ENCODE results near the gene ATRAID. TPM values are rescaled to one million over a fixed set of nuclear protein-coding genes. Genes with fewer than 3 reads are reported as not detected.

ATRAID gene
- total RNA-seq, 4 donors from 2014 or later: 114 to 197 (median 157) TPM

GRCh38 chr2:27216416-27217137, 4.7 kb downstream of the ATRAID start:
- ATAC-seq (ENCODE audit: low FRiP score) (no peak), DNase-seq (ENCODE audit: low spot score) (no peak)
- TF ChIP-seq, protein P1, sequence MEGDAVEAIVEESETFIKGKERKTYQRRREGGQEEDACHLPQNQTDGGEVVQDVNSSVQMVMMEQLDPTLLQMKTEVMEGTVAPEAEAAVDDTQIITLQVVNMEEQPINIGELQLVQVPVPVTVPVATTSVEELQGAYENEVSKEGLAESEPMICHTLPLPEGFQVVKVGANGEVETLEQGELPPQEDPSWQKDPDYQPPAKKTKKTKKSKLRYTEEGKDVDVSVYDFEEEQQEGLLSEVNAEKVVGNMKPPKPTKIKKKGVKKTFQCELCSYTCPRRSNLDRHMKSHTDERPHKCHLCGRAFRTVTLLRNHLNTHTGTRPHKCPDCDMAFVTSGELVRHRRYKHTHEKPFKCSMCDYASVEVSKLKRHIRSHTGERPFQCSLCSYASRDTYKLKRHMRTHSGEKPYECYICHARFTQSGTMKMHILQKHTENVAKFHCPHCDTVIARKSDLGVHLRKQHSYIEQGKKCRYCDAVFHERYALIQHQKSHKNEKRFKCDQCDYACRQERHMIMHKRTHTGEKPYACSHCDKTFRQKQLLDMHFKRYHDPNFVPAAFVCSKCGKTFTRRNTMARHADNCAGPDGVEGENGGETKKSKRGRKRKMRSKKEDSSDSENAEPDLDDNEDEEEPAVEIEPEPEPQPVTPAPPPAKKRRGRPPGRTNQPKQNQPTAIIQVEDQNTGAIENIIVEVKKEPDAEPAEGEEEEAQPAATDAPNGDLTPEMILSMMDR (IDR thresholded peaks at IDR 0.05): no peak

DNA sequence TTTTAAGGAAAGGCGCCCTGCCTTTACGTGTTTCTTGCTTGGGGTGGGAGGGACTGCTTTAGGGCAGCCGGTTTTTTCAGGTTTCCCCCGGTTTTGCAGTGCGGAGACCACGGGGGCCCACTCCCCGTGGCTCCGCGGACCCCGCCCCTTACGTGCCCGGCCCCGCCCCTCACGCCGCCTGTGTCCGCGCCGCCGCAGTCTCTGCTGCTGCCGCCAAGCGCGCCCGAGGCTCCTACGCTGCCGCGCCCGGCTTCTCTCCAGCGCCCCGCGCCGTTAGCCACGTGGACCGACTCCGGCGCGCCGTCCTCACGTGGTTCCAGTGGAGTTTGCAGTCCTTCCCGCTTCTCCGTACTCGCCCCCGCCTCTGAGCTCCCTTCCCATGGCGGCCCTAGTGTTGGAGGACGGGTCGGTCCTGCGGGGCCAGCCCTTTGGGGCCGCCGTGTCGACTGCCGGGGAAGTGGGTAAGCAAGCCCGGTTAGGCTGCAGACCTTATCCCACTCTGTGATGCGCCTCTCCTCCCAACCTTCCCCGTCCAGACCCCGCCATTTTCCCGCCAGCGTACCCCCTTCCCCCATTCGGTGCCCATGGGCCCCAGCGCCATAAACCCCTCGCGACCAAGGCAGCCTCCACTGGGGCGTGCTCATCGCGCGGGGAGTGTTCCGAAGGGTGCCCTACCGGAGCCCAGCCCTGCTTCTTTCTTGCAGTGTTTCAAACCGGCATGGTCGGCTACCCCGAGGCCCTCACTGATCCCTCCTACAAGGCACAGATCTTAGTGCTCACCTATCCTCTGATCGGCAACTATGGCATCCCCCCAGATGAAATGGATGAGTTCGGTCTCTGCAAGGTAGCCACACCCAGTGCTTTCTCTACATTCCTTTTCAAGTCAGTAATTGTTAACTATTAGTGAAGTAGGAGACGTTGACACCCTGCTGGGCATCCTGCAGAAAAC, 5.6 kb downstream of the ATRAID start, which contains the start of gene CAD:
Gene CAD (plus strand): TSS at position 197 of the 949 bp plus-strand sequence. CDS start 183 bp downstream, at position 380.
- peak; percentile 71 for DNase-seq (ENCODE audit: low spot score)
- TF ChIP-seq, protein P1 (IDR thresholded peaks at IDR 0.05): no peak
- peak; percentile 96 for ATAC-seq (ENCODE audit: low FRiP score)

GRCh38 chr2:27218614-27219013, 6.8 kb downstream of the ATRAID start:
- TF ChIP-seq, protein P1 (IDR thresholded peaks at IDR 0.05): no peak
- ATAC-seq (ENCODE audit: low FRiP score): no peak
- DNase-seq (ENCODE audit: low spot score): no peak

DNA sequence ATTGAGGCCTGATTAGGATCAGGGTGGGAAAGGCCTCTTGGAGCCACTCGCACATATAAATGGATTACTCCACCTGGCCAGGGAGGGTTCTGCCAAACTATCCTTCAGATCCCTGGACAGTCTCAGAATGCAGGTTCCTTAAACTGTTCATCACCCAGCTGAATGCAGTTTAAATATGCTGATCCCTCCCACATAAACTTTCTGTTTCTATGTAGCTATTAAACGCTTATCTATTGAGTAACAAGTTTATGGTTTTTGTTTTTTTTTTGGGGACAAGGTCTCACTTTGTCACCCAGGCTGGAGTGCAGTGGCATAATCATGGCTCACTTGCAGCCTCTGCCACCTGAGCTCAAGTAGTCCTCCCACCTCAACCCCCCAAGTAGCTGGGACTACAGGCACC, 7.2 kb downstream of the ATRAID start:
- TF ChIP-seq, protein P1 (IDR thresholded peaks at IDR 0.05): no peak
- ATAC-seq (ENCODE audit: low FRiP score) (no peak), DNase-seq (ENCODE audit: low spot score) (no peak)

DNA sequence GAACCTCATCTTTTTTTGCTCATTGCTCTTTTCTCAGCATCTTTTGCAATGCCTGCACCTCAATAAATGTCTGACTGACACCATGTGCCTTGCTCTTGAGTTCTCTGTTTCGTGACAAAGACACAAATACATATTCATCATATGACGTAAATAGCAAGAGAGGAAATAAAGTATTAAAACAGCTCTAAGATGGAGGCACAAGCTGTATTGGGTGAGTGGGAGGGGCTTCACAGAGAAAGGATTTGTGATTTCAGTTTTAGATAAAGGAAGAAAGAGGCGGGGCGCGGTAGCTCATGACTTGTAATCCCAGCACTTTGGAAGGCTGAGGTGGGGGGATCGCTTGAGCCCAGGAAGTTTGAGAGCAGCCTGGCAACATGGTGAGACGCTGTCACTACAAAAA, 8.2 kb downstream of the ATRAID start:
- ATAC-seq (ENCODE audit: low FRiP score): no peak
- TF ChIP-seq, protein P1 (IDR thresholded peaks at IDR 0.05): no peak
- DNase-seq (ENCODE audit: low spot score): no peak

- ATAC-seq (ENCODE audit: low FRiP score) (no peak), DNase-seq (ENCODE audit: low spot score) (no peak)
- TF ChIP-seq, protein P1 (IDR thresholded peaks at IDR 0.05): no peak
These were observed 9.3 kb downstream of the ATRAID start for GRCh38 chr2:27221166-27221565.

Data from omental fat pad (tissue), 4 donors.